GF-D8 (cell line): ENCODE results near the gene ZBTB4.

Experiments used
- DNase-seq: peaks from one replicate; lab custom pipeline; 2025; lab: John Stamatoyannopoulos, UW

The ZBTB4 gene, protein sequence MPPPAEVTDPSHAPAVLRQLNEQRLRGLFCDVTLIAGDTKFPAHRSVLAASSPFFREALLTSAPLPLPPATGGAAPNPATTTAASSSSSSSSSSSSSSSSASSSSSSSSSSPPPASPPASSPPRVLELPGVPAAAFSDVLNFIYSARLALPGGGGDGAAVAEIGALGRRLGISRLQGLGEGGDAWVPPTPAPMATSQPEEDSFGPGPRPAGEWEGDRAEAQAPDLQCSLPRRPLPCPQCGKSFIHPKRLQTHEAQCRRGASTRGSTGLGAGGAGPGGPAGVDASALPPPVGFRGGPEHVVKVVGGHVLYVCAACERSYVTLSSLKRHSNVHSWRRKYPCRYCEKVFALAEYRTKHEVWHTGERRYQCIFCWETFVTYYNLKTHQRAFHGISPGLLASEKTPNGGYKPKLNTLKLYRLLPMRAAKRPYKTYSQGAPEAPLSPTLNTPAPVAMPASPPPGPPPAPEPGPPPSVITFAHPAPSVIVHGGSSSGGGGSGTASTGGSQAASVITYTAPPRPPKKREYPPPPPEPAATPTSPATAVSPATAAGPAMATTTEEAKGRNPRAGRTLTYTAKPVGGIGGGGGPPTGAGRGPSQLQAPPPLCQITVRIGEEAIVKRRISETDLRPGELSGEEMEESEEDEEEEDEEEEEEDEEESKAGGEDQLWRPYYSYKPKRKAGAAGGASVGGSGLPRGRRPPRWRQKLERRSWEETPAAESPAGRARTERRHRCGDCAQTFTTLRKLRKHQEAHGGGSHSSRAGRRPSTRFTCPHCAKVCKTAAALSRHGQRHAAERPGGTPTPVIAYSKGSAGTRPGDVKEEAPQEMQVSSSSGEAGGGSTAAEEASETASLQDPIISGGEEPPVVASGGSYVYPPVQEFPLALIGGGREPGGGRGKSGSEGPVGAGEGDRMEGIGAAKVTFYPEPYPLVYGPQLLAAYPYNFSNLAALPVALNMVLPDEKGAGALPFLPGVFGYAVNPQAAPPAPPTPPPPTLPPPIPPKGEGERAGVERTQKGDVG

DNA sequence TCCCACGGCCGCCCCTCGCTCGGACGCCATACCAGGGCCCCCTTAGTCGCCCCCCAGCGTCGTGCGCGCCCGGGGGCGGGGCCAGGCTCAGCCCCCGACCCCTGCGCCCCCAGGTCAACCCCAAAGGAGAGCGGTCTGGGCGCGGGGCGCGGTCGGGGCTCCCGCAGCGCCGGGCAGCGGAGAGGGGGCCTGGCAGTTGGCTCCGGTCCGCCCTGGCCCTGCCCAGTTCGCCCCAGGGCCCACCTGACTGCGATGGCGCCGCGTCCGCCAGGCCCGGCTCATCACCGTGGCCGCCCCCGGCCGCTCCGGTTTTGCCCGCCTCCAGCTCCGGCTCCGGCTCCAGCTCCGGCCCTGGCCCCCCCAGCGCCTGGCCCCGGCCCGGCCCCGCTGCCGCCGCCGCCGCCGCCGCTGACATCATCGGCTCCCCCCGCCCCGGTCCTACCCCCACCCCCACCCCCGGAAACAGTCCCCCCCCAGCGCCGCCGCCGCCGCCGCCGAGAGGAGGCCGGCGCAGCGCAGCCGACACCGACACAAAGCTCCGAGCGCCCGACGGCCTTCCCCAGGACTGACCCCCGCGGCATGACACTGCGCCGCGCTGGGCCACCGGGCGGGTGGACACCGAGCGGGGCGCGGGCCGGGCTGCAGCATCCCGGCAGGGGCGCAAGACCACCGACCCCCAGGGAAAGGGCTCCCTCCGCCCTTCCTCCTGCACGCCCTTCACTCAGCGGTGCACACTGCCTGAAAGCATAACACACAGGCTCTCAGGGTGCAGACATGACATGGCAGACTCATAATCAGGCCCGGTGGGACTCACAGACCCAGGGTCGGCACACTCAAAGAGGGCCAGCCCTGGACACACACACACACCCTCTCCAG is at the start of gene ZBTB4:
ZBTB4 (minus strand) TSS at position 419 of the 876 bp plus-strand sequence. CDS start 12,830 bp downstream, outside the sequence.
- no peak for DNase-seq

DNA sequence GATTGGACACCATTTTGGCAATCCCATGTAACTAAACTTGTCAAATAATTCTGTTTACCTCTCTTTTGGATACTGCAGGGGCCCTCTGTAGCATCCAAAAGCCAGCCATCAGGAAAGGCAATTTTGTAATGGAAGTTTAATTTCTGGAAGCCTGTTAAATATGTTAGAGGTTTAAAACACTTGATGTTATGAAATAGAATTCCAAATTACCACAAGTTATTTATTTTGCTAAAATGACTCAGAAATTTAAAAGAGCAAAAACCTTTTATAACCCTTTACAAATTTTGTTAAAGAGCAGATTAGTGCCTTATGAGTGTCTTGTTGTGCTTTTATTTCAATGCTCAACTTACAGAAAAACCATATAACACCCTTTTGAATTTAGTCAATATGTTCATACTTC is 49.4 kb upstream of the ZBTB4 start:
- no peak for DNase-seq

DNA sequence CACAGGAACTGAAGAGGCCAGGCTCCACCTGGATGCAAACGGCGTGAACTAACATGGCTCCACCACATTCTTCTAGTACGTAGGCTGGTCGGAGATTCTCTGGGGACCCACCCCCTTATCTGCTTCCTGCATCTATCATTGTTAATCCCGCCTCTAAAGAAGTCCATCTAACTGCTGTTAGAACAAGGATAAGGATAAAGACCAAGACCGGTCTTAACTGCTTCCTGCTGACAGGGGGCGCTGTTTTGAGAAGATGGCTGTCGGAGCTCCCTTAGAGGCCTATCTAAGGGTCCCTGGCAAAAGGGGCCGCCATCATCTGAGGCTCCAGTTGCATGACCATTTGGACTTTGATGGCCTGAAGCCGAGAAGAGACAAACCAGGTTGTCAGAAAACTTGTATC is 43.6 kb upstream of the ZBTB4 start:
- peak; percentile 0 for DNase-seq

DNA sequence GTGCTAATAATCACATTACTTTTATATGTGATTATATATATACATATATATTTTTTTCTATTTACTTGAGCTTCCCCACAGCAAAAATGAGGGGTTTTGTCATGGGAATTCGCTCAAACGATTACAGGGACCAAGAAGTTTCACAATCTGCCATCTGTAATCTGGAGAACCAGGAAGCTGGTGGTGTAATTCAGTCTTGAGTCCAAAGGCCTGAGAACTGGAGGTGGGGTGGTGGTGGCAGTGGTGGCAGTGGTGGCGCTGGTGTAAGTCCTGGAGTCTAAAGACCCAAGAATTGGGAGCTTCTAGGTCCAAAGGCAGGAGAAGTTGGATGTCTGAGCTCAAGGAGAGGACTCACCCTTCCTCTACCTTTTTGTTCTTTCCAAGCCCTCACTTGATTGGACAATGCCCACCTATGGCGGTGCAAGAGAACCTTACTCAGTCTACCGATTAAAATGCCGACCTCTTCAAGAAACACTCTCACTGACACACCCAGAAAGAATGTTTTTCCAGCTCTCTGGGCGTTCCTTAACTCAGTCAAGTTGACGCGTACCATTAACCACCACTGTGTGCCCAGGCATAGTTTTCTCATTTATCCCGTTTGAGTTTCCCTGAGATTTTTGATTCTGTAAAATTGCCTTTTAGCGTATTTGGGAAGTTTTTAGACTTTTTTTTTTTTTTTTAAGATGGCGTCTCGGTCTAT is 36.6 kb upstream of the ZBTB4 start:
- DNase-seq, result peak; percentile 52

DNA sequence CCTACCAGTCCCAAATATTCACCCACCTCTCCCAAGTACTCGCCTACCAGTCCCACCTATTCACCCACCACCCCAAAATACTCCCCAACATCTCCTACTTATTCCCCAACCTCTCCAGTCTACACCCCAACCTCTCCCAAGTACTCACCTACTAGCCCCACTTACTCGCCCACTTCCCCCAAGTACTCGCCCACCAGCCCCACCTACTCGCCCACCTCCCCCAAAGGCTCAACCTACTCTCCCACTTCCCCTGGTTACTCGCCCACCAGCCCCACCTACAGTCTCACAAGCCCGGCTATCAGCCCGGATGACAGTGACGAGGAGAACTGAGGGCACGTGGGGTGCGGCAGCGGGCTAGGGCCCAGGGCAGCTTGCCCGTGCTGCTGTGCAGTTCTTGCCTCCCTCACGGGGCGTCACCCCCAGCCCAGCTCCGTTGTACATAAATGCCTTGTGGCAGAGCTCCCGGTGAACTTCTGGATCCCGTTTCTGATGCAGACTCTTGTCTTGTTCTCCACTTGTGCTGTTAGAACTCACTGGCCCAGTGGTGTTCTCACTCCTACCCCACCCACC is 34.5 kb upstream of the ZBTB4 start:
- no peak for DNase-seq

DNA sequence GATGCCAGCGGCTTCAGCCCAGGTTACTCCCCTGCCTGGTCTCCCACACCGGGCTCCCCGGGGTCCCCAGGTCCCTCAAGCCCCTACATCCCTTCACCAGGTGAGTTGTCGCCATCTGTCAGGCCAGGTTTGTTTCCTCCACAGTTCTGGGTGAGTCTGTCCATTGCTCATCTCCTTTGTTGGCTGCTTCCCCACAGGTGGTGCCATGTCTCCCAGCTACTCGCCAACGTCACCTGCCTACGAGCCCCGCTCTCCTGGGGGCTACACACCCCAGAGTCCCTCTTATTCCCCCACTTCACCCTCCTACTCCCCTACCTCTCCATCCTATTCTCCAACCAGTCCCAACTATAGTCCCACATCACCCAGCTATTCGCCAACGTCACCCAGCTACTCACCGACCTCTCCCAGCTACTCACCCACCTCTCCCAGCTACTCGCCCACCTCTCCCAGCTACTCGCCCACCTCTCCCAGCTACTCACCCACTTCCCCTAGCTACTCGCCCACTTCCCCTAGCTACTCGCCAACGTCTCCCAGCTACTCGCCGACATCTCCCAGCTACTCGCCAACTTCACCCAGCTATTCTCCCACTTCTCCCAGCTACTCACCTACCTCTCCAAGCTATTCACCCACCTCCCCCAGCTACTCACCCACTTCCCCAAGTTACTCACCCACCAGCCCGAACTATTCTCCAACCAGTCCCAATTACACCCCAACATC is 33.6 kb upstream of the ZBTB4 start:
- no peak for DNase-seq

DNA sequence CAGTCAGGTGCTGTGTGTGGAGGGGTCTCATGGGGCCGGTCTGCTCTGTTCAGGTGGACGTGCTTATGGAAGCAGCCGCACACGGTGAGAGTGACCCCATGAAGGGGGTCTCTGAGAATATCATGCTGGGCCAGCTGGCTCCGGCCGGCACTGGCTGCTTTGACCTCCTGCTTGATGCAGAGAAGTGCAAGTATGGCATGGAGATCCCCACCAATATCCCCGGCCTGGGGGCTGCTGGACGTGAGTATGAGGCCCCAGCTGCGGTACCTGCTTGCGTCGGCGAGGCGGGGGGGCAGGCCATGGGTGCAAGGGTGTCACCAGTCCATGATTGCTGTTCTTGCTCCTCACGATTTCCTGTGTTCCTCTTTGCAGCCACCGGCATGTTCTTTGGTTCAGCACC is 32.7 kb upstream of the ZBTB4 start:
- no peak for DNase-seq

DNA sequence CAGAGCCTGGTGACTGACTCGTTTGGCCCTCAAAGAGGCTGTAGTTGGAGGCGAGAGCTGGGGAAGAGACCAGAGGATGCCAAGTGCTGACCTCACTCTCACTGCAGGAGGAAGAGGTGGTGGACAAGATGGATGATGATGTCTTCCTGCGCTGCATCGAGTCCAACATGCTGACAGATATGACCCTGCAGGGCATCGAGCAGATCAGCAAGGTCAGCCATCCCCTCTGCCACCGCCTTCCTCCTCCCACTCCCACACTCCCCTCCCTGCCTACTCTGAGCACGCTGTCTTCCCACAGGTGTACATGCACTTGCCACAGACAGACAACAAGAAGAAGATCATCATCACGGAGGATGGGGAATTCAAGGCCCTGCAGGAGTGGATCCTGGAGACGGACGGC is 31.7 kb upstream of the ZBTB4 start:
- DNase-seq, result no peak

DNA sequence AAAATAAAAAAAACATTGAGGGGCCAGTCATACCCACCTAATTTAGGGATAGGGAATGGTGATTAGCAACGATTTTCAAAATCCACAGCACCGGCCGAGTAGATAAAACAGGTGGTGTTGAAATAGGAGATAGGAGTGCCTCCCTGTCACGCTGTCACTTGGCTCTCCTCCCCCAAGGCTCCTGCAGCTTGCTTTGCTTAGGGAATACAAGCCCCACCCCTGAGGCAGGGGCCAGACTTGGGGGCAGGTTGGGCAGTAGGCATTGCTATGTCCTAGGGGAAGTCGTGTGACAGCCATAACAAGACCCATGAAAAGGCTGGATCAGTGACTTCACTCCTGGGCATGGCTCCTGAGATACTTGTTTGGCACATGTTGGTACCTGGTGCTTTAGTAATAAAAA is 30.5 kb upstream of the ZBTB4 start:
- DNase-seq, result no peak

DNA sequence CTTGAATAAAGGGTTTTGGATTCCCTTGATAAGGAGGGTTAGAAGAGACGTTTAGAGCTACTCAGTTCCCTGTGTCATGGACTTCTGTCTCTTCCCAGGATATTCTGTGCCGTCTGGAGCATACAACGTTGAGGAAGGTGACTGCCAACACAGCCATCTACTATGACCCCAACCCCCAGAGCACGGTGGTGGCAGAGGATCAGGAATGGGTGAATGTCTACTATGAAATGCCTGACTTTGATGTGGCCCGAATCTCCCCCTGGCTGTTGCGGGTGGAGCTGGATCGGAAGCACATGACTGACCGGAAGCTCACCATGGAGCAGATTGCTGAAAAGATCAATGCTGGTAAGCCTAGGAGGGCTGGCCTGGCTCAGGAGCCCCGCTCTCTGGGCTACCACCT is 29.4 kb upstream of the ZBTB4 start:
- DNase-seq, result no peak

DNA sequence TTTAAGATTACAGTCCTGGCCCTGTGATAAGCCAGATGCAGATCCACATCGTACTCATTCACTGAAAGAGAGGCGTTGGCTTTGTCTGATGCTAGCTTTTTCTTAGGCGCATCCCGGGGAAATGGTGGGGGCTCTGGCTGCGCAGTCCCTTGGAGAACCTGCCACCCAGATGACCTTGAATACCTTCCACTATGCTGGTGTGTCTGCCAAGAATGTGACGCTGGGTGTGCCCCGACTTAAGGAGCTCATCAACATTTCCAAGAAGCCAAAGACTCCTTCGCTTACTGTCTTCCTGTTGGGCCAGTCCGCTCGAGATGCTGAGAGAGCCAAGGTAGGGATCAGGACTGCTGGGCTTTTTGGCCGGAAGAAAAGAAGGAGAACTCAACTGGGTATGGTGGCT is 28.7 kb upstream of the ZBTB4 start:
- DNase-seq, result no peak

DNA sequence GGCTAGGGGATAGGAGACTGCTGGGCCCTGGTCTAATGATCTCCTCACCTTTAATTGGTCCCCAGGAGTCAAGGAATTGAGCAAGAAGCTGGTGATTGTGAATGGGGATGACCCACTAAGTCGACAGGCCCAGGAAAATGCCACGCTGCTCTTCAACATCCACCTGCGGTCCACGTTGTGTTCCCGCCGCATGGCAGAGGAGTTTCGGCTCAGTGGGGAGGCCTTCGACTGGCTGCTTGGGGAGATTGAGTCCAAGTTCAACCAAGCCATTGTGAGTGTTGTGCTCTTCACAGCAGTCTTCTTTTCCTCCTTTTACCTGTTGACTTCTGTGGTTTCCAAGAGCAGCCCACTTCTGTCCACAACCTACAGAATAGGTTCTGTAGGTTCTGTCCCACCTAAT is 24.1 kb upstream of the ZBTB4 start:
- no peak for DNase-seq

DNA sequence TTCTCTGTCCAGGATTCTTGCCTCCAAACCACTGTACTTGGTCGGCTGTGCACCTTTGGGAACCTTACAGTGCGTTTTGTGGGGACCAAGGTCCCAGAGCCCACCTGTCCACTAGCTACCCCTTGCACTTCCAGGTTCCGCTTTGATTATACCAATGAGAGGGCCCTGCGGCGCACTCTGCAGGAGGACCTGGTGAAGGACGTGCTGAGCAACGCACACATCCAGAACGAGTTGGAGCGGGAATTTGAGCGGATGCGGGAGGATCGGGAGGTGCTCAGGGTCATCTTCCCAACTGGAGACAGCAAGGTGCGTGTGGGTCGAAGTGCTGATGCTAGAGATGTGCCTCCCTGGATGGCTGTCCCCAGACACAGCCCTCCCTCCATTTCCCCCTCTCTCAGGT is 23.6 kb upstream of the ZBTB4 start:
- DNase-seq, result no peak

DNA sequence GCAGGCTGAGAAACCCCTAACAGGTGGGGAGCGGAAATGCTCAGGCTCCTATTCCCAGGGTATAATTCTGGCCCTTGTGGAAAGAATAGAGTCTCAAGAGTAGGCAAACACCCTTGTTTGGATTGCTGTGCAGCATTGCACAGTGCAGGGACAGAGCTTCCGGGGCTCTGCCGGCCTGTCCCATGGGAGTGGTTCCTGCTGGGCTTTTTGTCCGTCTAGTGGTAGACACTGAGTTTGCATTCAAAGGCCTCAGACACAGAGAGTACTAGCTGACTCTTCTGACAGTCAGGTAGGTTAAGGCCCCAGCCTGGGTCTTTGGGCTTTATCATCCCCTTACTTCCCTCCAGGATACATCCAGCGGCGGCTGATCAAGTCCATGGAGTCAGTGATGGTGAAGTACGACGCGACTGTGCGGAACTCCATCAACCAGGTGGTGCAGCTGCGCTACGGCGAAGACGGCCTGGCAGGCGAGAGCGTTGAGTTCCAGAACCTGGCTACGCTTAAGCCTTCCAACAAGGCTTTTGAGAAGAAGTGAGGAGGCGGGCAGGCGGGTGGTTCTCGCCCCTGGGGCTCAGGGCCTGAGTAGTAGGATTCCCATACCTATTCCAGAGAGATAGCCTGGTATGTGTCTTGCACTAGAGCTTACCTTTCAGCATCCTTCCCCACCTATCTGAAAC is 22.9 kb upstream of the ZBTB4 start:
- no peak for DNase-seq

DNA sequence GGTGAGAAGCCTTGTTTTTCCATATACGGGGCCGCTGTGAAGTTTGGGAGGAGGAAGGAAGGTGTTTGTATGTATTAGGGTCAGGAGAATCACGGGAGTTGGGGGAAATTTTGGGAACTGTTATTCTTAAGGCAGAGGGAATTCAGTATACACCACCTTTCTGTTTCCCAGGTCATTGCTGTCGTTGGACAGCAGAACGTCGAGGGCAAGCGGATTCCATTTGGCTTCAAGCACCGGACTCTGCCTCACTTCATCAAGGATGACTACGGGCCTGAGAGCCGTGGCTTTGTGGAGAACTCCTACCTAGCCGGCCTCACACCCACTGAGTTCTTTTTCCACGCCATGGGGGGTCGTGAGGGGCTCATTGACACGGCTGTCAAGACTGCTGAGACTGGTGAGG is 22.3 kb upstream of the ZBTB4 start:
- DNase-seq, result no peak

DNA sequence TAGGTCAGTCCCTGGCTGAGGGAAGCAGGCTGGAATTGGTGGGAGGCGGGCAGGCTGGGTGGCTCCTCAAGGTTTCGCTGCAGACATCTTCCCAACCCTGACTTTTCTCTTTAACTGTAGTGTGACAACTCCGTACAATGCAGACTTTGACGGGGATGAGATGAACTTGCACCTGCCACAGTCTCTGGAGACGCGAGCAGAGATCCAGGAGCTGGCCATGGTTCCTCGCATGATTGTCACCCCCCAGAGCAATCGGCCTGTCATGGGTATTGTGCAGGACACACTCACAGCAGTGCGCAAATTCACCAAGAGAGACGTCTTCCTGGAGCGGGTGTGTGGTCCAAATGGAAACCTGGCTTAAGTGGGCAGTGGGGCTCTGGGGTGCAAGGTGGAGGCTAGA is 19.7 kb upstream of the ZBTB4 start:
- DNase-seq, result no peak

DNA sequence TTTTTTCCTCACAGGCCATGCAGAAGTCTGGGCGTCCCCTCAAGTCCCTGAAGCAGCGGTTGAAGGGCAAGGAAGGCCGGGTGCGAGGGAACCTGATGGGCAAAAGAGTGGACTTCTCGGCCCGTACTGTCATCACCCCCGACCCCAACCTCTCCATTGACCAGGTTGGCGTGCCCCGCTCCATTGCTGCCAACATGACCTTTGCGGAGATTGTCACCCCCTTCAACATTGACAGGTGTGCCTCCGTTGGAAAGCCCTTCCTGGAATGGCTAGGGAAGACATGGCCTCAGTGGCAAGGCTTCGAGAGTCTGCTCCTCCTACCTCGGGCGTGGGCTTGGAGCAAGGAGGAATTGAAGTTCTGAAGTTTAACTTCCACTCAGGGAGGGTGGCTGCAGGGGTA is 18.2 kb upstream of the ZBTB4 start:
- no peak for DNase-seq

DNA sequence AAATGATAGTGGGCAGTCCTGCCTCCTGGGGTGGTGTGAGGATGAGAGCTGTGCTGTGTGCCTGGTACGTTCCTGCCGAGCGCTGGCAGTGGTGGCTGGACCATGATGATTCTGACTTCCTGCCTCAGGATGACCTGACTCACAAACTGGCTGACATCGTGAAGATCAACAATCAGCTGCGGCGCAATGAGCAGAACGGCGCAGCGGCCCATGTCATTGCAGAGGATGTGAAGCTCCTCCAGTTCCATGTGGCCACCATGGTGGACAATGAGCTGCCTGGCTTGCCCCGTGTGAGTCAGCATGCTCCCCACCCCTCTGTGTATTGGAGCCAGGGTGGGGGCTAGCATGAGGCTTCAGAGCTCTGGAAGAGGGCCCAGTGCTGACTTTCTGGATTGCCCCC is 17.8 kb upstream of the ZBTB4 start:
- DNase-seq, result no peak

DNA sequence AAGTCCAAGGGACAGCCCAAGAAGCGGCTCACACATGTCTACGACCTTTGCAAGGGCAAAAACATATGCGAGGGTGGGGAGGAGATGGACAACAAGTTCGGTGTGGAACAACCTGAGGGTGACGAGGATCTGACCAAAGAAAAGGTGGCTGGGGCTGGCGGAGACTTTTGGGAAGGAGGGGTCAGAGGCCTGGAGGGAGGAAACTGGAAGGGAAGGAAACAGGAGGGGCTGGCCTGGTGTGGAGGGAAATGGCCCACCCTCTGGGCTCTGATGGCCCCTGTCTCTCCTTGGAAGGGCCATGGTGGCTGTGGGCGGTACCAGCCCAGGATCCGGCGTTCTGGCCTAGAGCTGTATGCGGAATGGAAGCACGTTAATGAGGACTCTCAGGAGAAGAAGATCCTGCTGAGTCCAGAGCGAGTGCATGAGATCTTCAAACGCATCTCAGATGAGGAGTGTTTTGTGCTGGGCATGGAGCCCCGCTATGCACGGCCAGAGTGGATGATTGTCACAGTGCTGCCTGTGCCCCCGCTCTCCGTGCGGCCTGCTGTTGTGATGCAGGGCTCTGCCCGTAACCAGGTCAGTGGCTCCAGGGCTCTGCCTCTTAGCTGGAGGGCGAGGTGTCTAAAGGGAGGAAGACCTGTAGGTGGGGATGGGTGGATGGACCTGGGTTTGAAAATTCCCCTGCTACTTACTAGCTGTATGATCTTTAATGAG is 17.2 kb upstream of the ZBTB4 start:
- no peak for DNase-seq
